H1 (cell line): ENCODE data around the gene SLC39A11. TPM values are rescaled to one million over a fixed set of nuclear protein-coding genes. Genes with fewer than 3 reads are reported as not detected.

Experiments used
- MAFK ChIP-seq: IDR thresholded peaks from 2 replicates; pipeline ENCODE4 v1.6.1; 2012; ENCODE audit warnings: low read depth, mild to moderate bottlenecking, improper control_type of control experiment, low read length
- polyA plus RNA-seq, 7 experiments: library from polyadenylated mRNA; depleted of rRNA in 3 of 7; stranded (reverse) in 5 of 7; unstranded in 2 of 7; fragments of >200 nt in 5 of 7; fragments of 200-250 nt in 2 of 7; gene quantifications; 1 replicate in 5 of 7; 2 replicates in 1 of 7; 4 replicates in 1 of 7; pipeline versions ENCODE4 v1.2.1 to v1.2.3, GENCODE V29; 2011 to 2013; ENCODE audit warnings: missing spikeins in 2 of 7, mixed read lengths in 2 of 7
- total RNA-seq: library from RNA; stranded (reverse); fragmentation: NEBNext Ultra II Directional; extraction: Animal tissue kit (Norgen Biotek cat#: 25700); gene quantifications from 2 replicates; pipeline ENCODE4 v1.2.1, GENCODE V29; 2021

Gene SLC39A11
- total and polyA plus RNA-seq, 2 of the 8 experiments (the other 6 are each of a cell fraction or from before 2014, with no cell fraction given), result 12.2 to 19.6 TPM

- no peak for TF ChIP-seq MAFK
Observed at GRCh38 chr17:73010414-73010813, 82.1 kb downstream of the SLC39A11 start (continued).
